Brain microvascular endothelial cell (primary cell): Measurements from ENCODE around the gene KCNIP4.

Experiments
- DNase-seq: peaks from one replicate; pipeline ENCODE4 v3.0.0-alpha.2; 2020
- H3K27ac ChIP-seq: fragments of 250-450 bp; sonication (Bioruptor Pico); 2 replicates; pipeline ENCODE4 v1.5.1; 2020; ENCODE audit warnings: mild to moderate bottlenecking, moderate library complexity
- H3K27me3 ChIP-seq: fragments of 250-450 bp; sonication (Bioruptor Pico); replicated peaks from 2 replicates; pipeline ENCODE4 v1.5.1; 2020; ENCODE audit warnings: mild to moderate bottlenecking
- H3K36me3 ChIP-seq: fragments of 250-450 bp; sonication (Bioruptor Pico); replicated peaks from 2 replicates; pipeline ENCODE4 v1.5.1; 2020; ENCODE audit warnings: mild to moderate bottlenecking
- H3K4me3 ChIP-seq: 2 replicates; pipeline ENCODE4 v1.5.1; 2011; ENCODE audit warnings: low read depth, mild to moderate bottlenecking, control low read depth, low read length, moderate library complexity
- CTCF ChIP-seq: IDR thresholded peaks from 2 replicates; pipeline ENCODE4 v1.5.1; 2011; ENCODE audit warnings: low read depth, mild to moderate bottlenecking, moderate library complexity, low read length, control low read depth, inconsistent platforms; ENCODE audit errors: missing control alignments
- in situ Hi-C: cut with HindIII; loops from 2 replicates; pipeline ENCODE4 v1.10.0; 2017; ENCODE audit warnings: low sequenced_read_pairs, low pct_ligation_motif_present

The KCNIP4 gene

DNA sequence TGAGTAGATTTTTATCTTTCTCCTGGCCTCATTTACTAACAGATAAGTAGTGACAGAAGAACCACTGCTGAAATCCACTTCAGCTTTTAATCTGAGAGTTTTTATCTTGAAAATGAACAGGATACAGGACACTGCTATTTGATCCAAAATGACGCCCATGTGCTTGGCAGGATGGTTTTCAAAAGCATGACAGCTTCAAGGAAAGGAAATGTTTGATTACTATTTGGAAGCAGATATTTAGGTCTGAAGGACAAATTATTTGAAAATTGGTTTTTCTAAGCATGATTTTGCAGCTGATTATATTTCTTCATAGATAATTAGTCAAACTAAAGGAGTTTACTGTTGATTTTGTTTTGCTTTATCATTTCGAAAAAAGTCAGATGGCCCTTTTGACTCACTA lies 1237.2 kb downstream of the KCNIP4 start:
- Histone ChIP-seq H3K36me3 (peaks cover 3% of the 10 kb centered on the region), H3K4me3 (no peak overlapping the region), H3K27ac (no peak overlapping the region), H3K27me3 (no peaks in the 10 kb centered on the region)
- in situ Hi-C loops = no loop called here
- TF ChIP-seq CTCF = no peak
- no peak for DNase-seq

DNA sequence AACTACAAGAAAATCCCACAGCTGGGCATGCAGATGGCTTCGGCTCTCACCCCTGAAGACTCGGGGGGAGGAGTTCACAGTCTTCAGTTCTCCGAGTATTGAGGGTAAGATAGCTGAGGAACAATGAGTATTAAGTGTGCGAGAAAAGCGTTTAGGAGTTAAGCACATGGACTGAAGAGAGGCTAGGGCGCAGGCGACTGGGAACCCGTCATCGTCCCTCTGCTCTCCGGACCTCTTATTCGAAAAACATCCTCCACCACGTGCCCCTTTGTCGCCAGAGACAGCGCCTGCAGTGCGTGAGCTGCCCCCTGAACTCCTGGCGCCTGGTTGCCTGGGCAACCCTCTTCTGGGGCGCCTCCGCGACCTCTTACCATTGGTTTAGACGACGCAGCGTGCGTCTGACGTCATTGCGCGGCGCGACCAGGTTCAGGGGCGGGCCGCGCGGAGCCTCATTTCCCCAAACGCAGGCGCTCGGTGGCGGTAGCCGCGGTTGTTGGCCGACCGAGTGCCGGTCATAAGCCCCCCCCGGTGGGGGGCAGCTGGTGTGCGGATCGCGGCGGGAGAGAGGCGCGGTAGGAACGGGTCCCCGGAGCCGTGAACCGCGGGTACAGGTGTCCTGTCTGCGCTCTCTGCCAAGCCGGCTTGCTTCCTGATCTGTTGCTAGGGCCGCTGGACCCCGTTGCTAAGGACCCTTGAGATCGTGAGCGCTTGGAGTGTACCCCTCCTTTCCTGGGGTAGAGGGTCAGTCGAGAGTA lies 1248.4 kb downstream of the KCNIP4 start, which contains the start of gene PACRGL:
Gene PACRGL (plus strand): TSS at position 452 of the 755 bp plus-strand sequence. CDS start 4,024 bp downstream, outside the sequence.
- Histone ChIP-seq H3K27me3 (no peaks in the 10 kb centered on the region), H3K27ac (peak within 1 kb of the TSS; percentile 72), H3K36me3 (peaks cover 8% of the 10 kb centered on the region), H3K4me3 (peak within 1 kb of the TSS; percentile 88)
- in situ Hi-C loops = no loop called here
- no peak for TF ChIP-seq CTCF
- DNase-seq = peak; percentile 93

GRCh38 chr4:20698820-20699219 lies 1249.8 kb downstream of the KCNIP4 start:
- H3K4me3 ChIP-seq = no peak overlapping the region
- in situ Hi-C loops = no loop called here
- no peak for DNase-seq
- no peaks in the 10 kb centered on the region for H3K36me3 ChIP-seq
- no peak overlapping the region for H3K27ac ChIP-seq
- H3K27me3 ChIP-seq = no peaks in the 10 kb centered on the region
- no peak for TF ChIP-seq CTCF

DNA sequence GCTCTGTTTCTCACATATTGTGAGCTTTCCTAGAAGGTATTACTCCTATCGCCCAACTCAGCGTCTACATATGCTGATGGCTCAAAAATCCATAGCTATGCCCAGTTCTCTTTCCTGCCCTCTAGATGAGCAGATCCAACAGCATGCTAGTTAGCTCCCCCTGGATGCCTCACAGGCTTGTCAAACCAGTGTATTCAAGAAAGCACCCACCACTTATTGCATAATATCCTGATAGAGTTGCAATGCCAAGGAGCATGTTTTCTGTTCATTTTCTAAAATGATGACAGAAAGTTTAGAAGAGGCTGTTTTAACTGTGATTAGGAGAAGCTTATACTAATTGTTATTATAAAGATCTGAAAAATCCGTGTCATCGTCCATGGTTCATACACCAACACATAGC lies 1250.2 kb downstream of the KCNIP4 start:
- no peak for TF ChIP-seq CTCF
- Histone ChIP-seq H3K27me3 (no peaks in the 10 kb centered on the region), H3K4me3 (no peak overlapping the region), H3K27ac (no peak overlapping the region), H3K36me3 (no peaks in the 10 kb centered on the region)
- in situ Hi-C loops = no loop called here
- DNase-seq = no peak

GRCh38 chr4:20696815-20697214 lies 1251.8 kb downstream of the KCNIP4 start:
- Histone ChIP-seq H3K36me3 (no peaks in the 10 kb centered on the region), H3K4me3 (no peak overlapping the region), H3K27me3 (no peaks in the 10 kb centered on the region), H3K27ac (no peak overlapping the region)
- in situ Hi-C loops = no loop called here
- DNase-seq = no peak
- TF ChIP-seq CTCF = no peak

GRCh38 chr4:20687864-20688263 lies 1260.7 kb downstream of the KCNIP4 start:
- in situ Hi-C loops = no loop called here
- peak; percentile 32 for DNase-seq
- Histone ChIP-seq H3K4me3 (no peak overlapping the region), H3K27ac (no peak overlapping the region), H3K36me3 (no peaks in the 10 kb centered on the region), H3K27me3 (no peaks in the 10 kb centered on the region)
- no peak for TF ChIP-seq CTCF
